ENCODE results near the gene TGFBR3.
"Not testable (repeated sequence)": the region's sequence is repeated elsewhere in the genome, so short reads cannot be mapped to it uniquely, and the experiment has no call there.

Gene TGFBR3

DNA sequence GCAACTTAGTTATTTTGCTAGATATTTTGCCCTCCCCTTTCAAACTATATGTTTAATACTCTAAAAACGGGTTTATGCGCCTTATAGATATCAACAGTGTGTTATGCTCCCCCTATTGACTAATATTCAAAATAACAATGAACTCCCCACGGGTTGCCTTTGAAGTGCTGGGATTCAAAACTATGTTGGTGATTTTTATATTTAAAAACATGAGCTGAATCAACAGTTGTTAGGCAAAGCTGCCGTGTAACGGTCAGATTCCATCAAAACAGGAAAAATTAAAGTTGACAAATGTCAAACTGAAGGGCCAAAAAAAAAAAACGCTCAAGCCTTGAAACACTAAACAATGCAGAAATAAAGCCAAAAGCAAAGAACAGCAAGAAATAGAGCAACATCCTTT is 2.5 kb downstream of the TGFBR3 start:
- DNase-seq (ENCODE audit: low read depth): no peak

- DNase-seq (ENCODE audit: low read depth): no peak
These were observed 4.7 kb downstream of the TGFBR3 start for GRCh38 chr1:91881280-91881679.

DNA sequence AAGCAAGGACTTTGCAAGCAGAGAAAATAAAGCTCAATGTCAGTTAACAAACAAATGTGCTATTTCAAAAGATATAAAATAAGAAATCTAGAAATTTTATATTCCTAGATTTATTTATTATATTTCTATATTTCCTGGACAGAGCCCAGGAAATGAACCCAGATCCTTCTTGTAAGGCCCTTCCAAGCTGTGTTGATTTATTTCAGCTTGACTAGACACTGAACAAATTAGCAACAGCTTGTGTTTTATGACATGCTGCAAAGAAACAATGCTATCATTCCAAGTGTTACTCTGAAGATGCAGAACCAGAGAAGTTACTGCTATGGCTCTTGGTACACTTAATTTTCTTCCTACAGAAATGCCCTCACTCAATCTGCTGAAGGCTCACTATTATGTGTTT is 6.2 kb downstream of the TGFBR3 start:
- no peak for DNase-seq (ENCODE audit: low read depth)

- DNase-seq (ENCODE audit: low read depth): no peak
These were observed 8.3 kb downstream of the TGFBR3 start for GRCh38 chr1:91877574-91878208.

DNA sequence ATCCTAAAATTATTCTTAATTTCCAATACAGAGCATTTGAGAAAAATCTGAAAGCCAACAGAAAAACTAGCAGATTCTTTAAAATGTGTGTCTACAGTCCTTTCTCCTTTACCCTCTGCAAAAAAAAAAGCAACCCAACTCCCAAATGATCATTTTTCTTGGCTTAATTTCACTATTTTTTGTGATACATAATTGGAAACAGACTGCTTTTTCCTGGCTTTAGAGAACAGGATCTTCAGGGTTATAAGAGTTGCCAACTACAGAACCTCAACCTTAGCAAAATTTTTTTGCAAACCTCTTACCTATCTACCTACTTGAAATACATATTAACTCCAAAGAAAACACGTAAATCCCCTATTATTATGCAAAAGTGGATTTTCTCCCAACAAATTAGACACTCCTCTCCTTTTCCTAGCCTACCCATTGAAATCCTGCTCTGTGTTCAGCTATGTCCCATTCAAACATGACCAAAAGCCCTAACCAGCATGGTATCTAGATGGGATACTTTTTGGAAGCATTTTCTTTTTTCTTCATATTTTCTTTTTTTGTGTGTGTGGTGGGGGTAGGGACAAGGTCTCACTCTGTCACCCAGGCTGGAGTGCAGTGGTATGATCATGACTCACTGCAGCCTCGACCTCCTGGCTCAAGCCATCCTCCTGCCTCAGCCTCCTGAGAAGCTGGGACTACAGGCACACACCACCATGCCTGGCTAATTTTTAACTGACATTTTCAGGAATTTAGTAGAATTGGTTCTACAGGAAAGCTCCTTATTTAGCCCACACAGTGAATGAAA is 9.0 kb downstream of the TGFBR3 start:
- DNase-seq (ENCODE audit: low read depth): no peak

DNA sequence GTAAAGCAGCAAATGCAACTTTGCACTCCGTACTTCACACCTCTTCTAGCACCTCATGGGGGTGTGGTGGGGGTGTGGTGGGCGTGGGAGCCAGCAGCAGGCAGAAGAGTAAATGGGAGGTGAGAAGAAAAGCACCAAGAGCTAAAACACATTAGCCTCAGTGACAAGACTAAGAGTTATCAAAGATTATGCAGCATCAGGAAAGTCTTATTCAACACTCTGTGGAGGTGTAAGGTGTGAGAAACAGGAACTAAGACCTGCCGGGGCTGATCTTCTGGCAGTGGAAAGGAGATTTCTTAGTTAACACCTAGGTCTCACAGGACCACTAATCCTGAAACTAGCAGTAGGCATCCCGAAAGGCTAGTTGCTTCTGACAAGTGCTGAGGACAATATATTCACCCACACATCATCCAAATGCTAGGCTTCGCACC is 9.9 kb downstream of the TGFBR3 start:
- no peak for DNase-seq (ENCODE audit: low read depth)

DNA sequence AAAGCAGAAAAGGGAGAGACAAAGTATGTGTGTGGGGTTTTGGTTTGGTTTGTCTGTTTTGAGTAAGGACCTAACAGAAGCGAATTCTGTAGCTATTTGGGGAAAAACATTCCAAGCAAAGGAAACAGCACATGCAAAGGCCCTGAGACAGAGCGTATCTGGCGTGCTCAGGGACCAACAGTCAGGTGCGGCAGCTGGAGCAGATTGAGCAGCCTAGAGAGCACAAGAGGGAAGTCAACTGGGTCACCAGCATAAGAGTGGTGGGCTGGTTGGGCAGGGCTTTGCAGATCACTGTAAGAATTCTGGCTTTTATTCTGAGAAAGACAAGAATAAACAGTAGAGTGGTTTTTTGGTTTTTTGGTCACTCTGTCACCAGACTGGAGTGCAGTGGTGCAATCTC is 11.8 kb downstream of the TGFBR3 start:
- DNase-seq (ENCODE audit: low read depth): no peak

- no peak for DNase-seq (ENCODE audit: low read depth)
These were observed 13.3 kb downstream of the TGFBR3 start for GRCh38 chr1:91872559-91873081.

DNA sequence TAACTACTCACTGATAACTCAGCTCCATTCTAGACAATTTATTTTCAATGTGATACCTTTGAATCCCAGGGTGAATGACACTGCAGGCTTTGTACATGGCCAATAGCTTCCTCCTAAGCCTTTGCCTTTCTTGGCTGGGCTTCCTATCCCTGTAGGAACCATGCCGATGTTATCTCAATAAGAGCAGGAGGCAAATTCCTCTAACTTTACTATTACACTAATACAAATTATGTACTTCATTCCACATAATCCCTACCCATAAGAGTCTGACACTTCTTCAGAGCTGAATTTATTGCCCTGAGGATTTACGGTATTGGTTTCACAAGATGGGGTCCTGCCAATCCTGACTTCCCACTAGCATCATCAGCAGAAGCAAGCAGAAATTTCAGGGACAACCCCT is 14.0 kb downstream of the TGFBR3 start:
- no peak for DNase-seq (ENCODE audit: low read depth)

GRCh38 chr1:91870322-91870721 is 15.6 kb downstream of the TGFBR3 start:
- no peak for DNase-seq (ENCODE audit: low read depth)

- DNase-seq (ENCODE audit: low read depth): no peak
These were observed 19.5 kb downstream of the TGFBR3 start for GRCh38 chr1:91866425-91866824.

- DNase-seq (ENCODE audit: low read depth): no peak
These were observed 21.8 kb downstream of the TGFBR3 start for GRCh38 chr1:91864017-91864700.

- no peak for DNase-seq (ENCODE audit: low read depth)
These were observed 22.5 kb downstream of the TGFBR3 start for GRCh38 chr1:91863498-91863897.

DNA sequence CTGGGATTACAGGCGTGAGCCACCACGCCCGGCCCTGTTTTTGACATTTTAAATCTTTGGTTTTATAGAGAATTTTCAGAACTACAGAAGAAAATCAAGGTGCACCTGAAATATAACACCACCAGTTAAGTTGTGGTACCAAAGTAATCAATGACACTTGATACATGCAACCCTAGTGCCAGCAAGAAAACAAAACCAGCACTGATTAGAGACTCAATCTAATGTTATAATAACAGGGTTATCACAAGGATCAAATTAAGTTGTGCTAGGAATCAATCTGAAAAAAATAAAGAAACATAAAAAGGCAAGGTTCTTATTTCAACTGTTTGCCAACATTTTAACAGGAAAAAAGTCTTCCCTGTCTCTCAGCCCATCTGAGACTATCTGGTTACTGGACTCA is 23.8 kb downstream of the TGFBR3 start:
- no peak for DNase-seq (ENCODE audit: low read depth)

DNA sequence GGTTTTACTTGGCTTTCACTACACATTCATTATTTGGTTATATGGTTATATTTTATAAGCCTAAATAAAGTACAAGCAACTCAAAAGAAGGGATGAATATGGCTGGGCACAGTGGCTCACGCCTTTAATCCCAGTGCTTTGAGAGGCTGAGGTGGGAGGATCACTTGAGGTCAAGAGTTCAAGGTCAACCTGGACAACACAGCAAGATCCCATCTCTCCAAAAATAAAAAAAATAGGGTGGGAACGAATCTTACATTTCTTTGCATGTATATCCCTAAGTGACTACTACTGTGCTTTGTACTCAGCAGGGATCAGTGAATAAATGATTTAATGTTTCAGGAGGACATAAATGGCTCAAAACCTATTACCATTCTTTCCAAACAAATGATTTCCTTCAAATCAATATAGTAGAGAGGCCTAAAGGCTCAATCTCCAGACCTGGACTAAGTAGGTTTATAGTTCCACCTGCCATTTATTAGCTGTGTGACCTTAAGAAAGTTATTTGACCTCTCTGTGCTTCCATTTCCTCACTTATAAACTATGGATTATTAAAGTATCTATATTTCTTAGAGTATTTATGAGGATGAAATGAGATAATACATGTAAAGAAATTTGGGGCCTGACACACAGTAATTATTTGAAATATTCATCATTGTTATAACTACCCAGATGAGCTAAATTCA is 28.3 kb downstream of the TGFBR3 start:
- no peak for DNase-seq (ENCODE audit: low read depth)

GRCh38 chr1:91856996-91857395 is 29.0 kb downstream of the TGFBR3 start:
- no peak for DNase-seq (ENCODE audit: low read depth)

DNA sequence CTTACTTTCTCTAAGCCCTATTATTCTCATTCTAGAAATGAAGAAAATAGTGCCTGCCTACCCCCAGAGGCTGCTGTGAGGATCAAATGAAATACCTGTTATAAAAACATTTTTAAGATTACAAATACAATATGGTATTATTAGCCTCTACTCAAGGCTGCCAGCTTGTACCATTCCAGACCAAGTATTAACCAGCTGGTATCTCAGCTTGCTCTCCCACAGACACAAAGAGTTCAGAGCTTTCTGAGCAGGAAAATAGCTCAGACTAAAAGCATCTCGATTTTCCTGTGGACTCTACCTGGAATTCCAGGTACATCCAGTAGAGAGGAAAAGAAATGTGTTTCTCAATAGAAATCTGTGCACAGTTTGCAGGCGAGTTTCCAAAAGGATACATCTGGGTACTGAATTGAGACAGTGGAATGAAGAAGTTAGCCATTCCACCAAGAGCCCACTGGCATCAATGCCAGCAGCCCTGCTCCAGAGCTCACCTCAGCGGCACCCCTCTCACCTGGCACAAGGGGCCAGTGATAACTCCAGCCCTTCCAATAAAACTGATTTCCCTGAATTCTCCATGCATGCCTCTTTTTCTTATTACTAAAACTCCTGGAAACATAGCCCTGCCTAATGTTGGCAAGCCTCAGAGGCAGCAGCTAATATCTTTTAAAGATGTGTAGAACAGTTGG is 31.0 kb downstream of the TGFBR3 start:
- no peak for DNase-seq (ENCODE audit: low read depth)

DNA sequence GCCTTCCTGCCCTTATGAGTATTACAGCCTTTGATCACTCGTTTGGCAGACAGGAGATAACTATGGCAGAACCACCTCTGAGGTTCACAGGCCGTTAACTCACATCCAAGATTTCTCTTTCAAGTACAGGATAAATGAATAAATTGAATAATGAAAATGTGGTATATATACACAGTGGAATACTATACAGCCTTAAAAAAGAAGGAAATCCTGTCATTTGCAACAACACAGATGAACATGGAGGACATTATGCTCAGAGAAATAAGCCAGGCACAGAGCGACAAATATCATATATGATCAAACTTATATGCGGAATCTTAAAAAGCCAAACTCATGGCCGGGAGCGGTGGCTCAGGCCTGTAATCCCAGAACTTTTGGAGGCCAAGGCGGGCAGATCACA is 32.6 kb downstream of the TGFBR3 start:
- DNase-seq (ENCODE audit: low read depth): no peak

- not testable (repeated sequence) for DNase-seq (ENCODE audit: low read depth)
These were observed 33.9 kb downstream of the TGFBR3 start for GRCh38 chr1:91852011-91852410.

DNA sequence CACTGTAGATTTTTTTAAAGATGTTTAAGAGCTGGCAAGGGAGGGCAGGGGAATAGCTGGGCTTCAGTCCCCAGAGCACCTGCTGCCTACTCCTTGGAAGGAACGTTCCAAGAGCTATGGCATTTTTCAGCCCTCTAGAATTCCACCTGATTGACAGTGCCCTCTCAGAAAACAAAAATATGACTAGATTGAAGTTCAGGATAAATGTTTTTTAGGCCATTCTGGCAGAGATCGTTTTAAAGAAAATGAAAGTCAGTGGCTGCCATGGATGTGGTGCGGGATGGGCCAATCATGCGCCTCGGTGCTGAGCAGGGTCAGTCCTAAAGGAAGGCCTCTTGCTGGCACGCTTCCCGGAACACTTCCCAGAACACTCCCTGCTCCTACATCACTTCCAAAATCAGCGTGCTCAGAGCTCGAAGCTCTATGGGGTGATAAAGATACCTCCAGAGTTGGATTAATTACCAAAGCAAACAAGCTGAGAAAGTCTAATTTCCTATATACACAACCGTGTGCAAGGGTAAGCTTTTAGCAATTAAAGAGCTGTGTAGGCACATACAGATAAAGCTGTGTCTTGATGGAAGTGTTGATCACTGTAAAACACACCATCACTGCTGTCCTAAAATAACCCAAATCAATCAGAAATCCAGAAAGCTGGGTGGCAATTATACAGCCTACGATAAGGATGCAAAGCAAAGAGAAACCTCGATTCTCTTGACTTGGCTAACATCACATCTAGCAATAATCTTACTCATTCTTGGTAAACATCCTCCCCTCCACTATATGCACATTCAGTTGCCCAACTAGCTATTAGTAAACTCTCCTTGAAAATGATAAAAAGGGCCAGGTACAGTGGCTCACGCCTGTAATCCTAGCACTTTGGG is 34.6 kb downstream of the TGFBR3 start:
- DNase-seq (ENCODE audit: low read depth): no peak

DNA sequence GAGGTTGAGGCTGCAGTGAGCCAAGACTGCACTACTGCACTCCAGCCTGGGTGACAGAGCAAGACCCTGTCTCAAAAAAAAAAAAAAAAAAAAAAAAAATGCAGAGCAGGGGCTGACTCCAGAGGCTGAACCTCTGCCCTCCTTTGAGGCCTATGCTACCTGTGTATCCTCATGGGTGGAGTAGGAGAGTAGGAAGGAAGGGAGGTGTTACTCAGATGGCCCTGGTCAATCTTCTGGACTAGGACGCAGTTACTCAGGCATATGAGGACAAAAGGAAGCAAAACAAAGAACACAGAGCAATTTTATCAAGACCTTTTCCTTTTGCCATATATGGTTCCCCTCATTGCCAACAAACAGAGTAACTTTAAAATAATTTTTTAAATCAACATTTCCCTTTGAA is 35.2 kb downstream of the TGFBR3 start:
- DNase-seq (ENCODE audit: low read depth): no peak
